ENCODE data around the gene PML. TPM values are rescaled to one million over a fixed set of nuclear protein-coding genes. Genes with fewer than 3 reads are reported as not detected.

The PML gene
- total RNA-seq, 1 experiment from 2014 or later = 24.6 TPM

GRCh38 chr15:74045636-74046274 lies 51.2 kb downstream of the PML start:
- H3K9me3 ChIP-seq (ENCODE audit: control insufficient read depth, low read depth, low read length) = no peaks in the 10 kb centered on the region
- H3K27me3 ChIP-seq (ENCODE audit: insufficient read depth, low read length) = no peaks in the 10 kb centered on the region
- no peak overlapping the region for H2BK5ac ChIP-seq (ENCODE audit: insufficient read length, low read length)
- Mint-ChIP-seq H3K4me3 (no peak overlapping the region; a peak in 1 of 5 replicates), H3K27me3 (ENCODE audit: low read depth) (peaks cover 19% of the 10 kb centered on the region), H3K36me3 (ENCODE audit: insufficient read depth in 1 of 3, low read depth in 3 of 3) (no peaks in the 10 kb centered on the region), H3K4me1 (peaks cover 9 to 11% of the 10 kb centered on the region in 2 experiments), H3K27ac (peak overlapping the region in 1 of 3 experiments; percentile 29; a peak in 1 of 7 replicates), H3K9me3 (no peaks in the 10 kb centered on the region)
- no peak for TF ChIP-seq CTCF (conservative IDR thresholded peaks at IDR 0.05)
- H3K79me1 ChIP-seq (ENCODE audit: insufficient read depth, low read depth, low read length, poor library complexity, severe bottlenecking) = no peaks in the 10 kb centered on the region
- no peak overlapping the region for H4K5ac ChIP-seq (ENCODE audit: insufficient read length, low read depth, low read length)
- no peak overlapping the region for H2AFZ ChIP-seq (ENCODE audit: low read length)
- no peak for DNase-seq
- H3K79me2 ChIP-seq (ENCODE audit: insufficient read depth, low read length) = no peaks in the 10 kb centered on the region
- no peaks in the 10 kb centered on the region for H3K23me2 ChIP-seq (ENCODE audit: insufficient read length, low read depth, low read length, poor library complexity, severe bottlenecking)
- no peak overlapping the region for H3K56ac ChIP-seq (ENCODE audit: insufficient read length, low read depth, low read length)
- no peak overlapping the region for H2BK120ac ChIP-seq (ENCODE audit: low read depth, low read length, poor library complexity, severe bottlenecking)
- no peak overlapping the region for H2BK20ac ChIP-seq (ENCODE audit: low read depth, low read length, poor library complexity, severe bottlenecking)
- H3K9ac ChIP-seq (ENCODE audit: extremely low read depth, insufficient read length, low read length) = no peak overlapping the region
- H4K8ac ChIP-seq (replicated peaks; ENCODE audit: insufficient read length, low read depth, low read length) = no peak overlapping the region
- no peak overlapping the region for H3K27ac ChIP-seq (ENCODE audit: insufficient read length, low read depth, low read length)
- H3K4me1 ChIP-seq (ENCODE audit: insufficient read depth, low read length) = peaks cover 3% of the 10 kb centered on the region; the same call in 1 of the 2 replicates
- no peaks in the 10 kb centered on the region for H4K20me1 ChIP-seq (ENCODE audit: control insufficient read depth, insufficient read depth, insufficient read length)
- no peak overlapping the region for H3K18ac ChIP-seq (ENCODE audit: insufficient read length, low read depth, low read length)
- no CpG with 5 or more reads among the region's 7 CpGs for WGBS (ENCODE audit: extremely low coverage, insufficient read length, low lambda C conversion rate)
- no peak overlapping the region for H3K23ac ChIP-seq (ENCODE audit: insufficient read length, low read depth, low read length)
- H2BK15ac ChIP-seq (ENCODE audit: low read depth, low read length) = no peak overlapping the region
- no peak overlapping the region for H3T11ph ChIP-seq (ENCODE audit: low read length)
- H4K91ac ChIP-seq (ENCODE audit: insufficient read length, low read depth, low read length) = no peak overlapping the region
- H3K4me2 ChIP-seq (ENCODE audit: insufficient read depth, insufficient read length, low read length) = no peak overlapping the region
- H2AK5ac ChIP-seq (ENCODE audit: insufficient read length, low read length) = no peak overlapping the region
- H3K4ac ChIP-seq (ENCODE audit: low read depth, low read length) = no peak overlapping the region
- H2BK12ac ChIP-seq (ENCODE audit: insufficient read length, low read depth, low read length) = no peak overlapping the region
- H3K14ac ChIP-seq (ENCODE audit: insufficient read depth, low read length) = no peak overlapping the region; the same call in 1 of the 2 replicates

Data from H9 (cell line).